H9 (cell line): ENCODE results near the gene ZNF587B. TPM values are rescaled to one million over a fixed set of nuclear protein-coding genes. Genes with fewer than 3 reads are reported as not detected.

Experiments
- DNase-seq: peaks from one replicate; pipeline ENCODE4 v3.0.0-alpha.2; 2017
- H2AFZ ChIP-seq: one replicate; pipeline ENCODE4 v1.6.1; 2013; ENCODE audit warnings: mild to moderate bottlenecking, low read length, control low read depth, moderate library complexity
- H2AK5ac ChIP-seq: 2 replicates; pipeline ENCODE4 v1.6.1; 2013; ENCODE audit warnings: low read length, control low read depth, mixed read lengths; ENCODE audit not compliant: insufficient read length
- H2BK120ac ChIP-seq: one replicate; pipeline ENCODE4 v1.6.1; 2013; ENCODE audit warnings: low read depth, mild to moderate bottlenecking, low read length, control low read depth, inconsistent platforms; ENCODE audit not compliant: poor library complexity, severe bottlenecking
- H2BK12ac ChIP-seq: 2 replicates; pipeline ENCODE4 v1.6.1; 2013; ENCODE audit warnings: low read length, control low read depth, mixed read lengths, low read depth; ENCODE audit not compliant: insufficient read length
- H2BK15ac ChIP-seq: 2 replicates; pipeline ENCODE4 v1.6.1; 2013; ENCODE audit warnings: low read depth, low read length, control low read depth
- H2BK20ac ChIP-seq: one replicate; pipeline ENCODE4 v1.6.1; 2013; ENCODE audit warnings: low read depth, mild to moderate bottlenecking, low read length, control low read depth, inconsistent platforms; ENCODE audit not compliant: poor library complexity, severe bottlenecking
- H2BK5ac ChIP-seq: 2 replicates; pipeline ENCODE4 v1.6.1; 2013; ENCODE audit warnings: low read length, control low read depth, mixed read lengths; ENCODE audit not compliant: insufficient read length
- H3K14ac ChIP-seq: 2 replicates; pipeline ENCODE4 v1.6.1; 2013; ENCODE audit warnings: low read length, control low read depth; ENCODE audit not compliant: insufficient read depth
- H3K18ac ChIP-seq: 2 replicates; pipeline ENCODE4 v1.6.1; 2013; ENCODE audit warnings: low read depth, mild to moderate bottlenecking, mixed read lengths, low read length, control low read depth; ENCODE audit not compliant: insufficient read length
- H3K23ac ChIP-seq: 2 replicates; pipeline ENCODE4 v1.6.1; 2013; ENCODE audit warnings: low read length, control low read depth, mixed read lengths, low read depth; ENCODE audit not compliant: insufficient read length
- H3K23me2 ChIP-seq: 2 replicates; pipeline ENCODE4 v1.6.1; 2013; ENCODE audit warnings: low read depth, mild to moderate bottlenecking, mixed read lengths, low read length, control low read depth; ENCODE audit not compliant: insufficient read length, poor library complexity, severe bottlenecking
- H3K27ac ChIP-seq: 2 replicates; pipeline ENCODE4 v1.5.1; 2013; ENCODE audit warnings: low read length, control low read depth, mixed read lengths, low read depth; ENCODE audit not compliant: insufficient read length
- H3K27me3 ChIP-seq: 2 replicates; pipeline ENCODE4 v1.6.1; 2013; ENCODE audit warnings: low read length, control low read depth, inconsistent platforms; ENCODE audit not compliant: insufficient read depth
- H3K4ac ChIP-seq: 2 replicates; pipeline ENCODE4 v1.6.1; 2013; ENCODE audit warnings: low read depth, mild to moderate bottlenecking, control low read depth, inconsistent platforms, low read length, moderate library complexity
- H3K4me1 ChIP-seq: 2 replicates; pipeline ENCODE4 v1.6.1; 2013; ENCODE audit warnings: low read length, control low read depth, inconsistent platforms; ENCODE audit not compliant: insufficient read depth
- H3K4me2 ChIP-seq: 2 replicates; pipeline ENCODE4 v1.6.1; 2013; ENCODE audit warnings: low read length, control low read depth, mixed read lengths; ENCODE audit not compliant: insufficient read length, insufficient read depth
- H3K56ac ChIP-seq: 2 replicates; pipeline ENCODE4 v1.6.1; 2013; ENCODE audit warnings: low read depth, mild to moderate bottlenecking, mixed read lengths, low read length, control low read depth; ENCODE audit not compliant: insufficient read length
- H3K79me1 ChIP-seq: 2 replicates; pipeline ENCODE4 v1.6.1; 2013; ENCODE audit warnings: low read depth, mild to moderate bottlenecking, moderate library complexity, low read length, control low read depth, inconsistent platforms; ENCODE audit not compliant: insufficient read depth, poor library complexity, severe bottlenecking
- H3K79me2 ChIP-seq: 2 replicates; pipeline ENCODE4 v1.6.1; 2013; ENCODE audit warnings: low read length, control low read depth, inconsistent platforms; ENCODE audit not compliant: insufficient read depth
- H3K9ac ChIP-seq: 2 replicates; pipeline ENCODE4 v1.6.1; 2013; ENCODE audit warnings: low read length, control low read depth, mixed read lengths; ENCODE audit not compliant: insufficient read length; ENCODE audit errors: extremely low read depth
- H3K9me3 ChIP-seq: one replicate; pipeline ENCODE4 v1.6.1; 2013; ENCODE audit warnings: low read depth, low read length, inconsistent platforms; ENCODE audit not compliant: control insufficient read depth
- H3T11ph ChIP-seq: one replicate; pipeline ENCODE4 v1.6.1; 2013; ENCODE audit warnings: mild to moderate bottlenecking, low read length, control low read depth, inconsistent platforms
- H4K20me1 ChIP-seq: one replicate; pipeline ENCODE4 v1.6.1; 2013; ENCODE audit not compliant: control insufficient read depth, insufficient read length, insufficient read depth
- H4K5ac ChIP-seq: 2 replicates; pipeline ENCODE4 v1.6.1; 2013; ENCODE audit warnings: low read depth, mild to moderate bottlenecking, mixed read lengths, low read length, control low read depth; ENCODE audit not compliant: insufficient read length
- H4K8ac ChIP-seq: replicated peaks from 2 replicates; pipeline ENCODE4 v1.6.1; 2013; ENCODE audit warnings: low read length, control low read depth, mixed read lengths, low read depth; ENCODE audit not compliant: insufficient read length
- H4K91ac ChIP-seq: 2 replicates; pipeline ENCODE4 v1.6.1; 2013; ENCODE audit warnings: low read depth, mild to moderate bottlenecking, moderate library complexity, mixed read lengths, low read length, control low read depth; ENCODE audit not compliant: insufficient read length
- H3K27ac Mint-ChIP-seq, 3 experiments: 2 replicates in 2 of 3; 3 replicates in 1 of 3; pipeline ENCODE4 v1.8.0; 2020 to 2021; ENCODE audit warnings: mixed read lengths in 3 of 3, mild to moderate bottlenecking in 1 of 3, moderate library complexity in 1 of 3
- H3K27me3 Mint-ChIP-seq: 2 replicates; pipeline ENCODE4 v1.8.0; 2021; ENCODE audit warnings: low read depth, mild to moderate bottlenecking, moderate library complexity, mixed read lengths
- H3K36me3 Mint-ChIP-seq, 3 experiments: 2 replicates in 2 of 3; 3 replicates in 1 of 3; pipeline ENCODE4 v1.8.0; 2020 to 2021; ENCODE audit warnings: low read depth in 3 of 3, mixed read lengths in 3 of 3; ENCODE audit not compliant: insufficient read depth in 1 of 3
- H3K4me1 Mint-ChIP-seq, 2 experiments: 2 replicates each; pipeline ENCODE4 v1.8.0; 2020; ENCODE audit warnings: mixed read lengths in 2 of 2
- H3K4me3 Mint-ChIP-seq, 2 experiments: 2 replicates in 1 of 2; 3 replicates in 1 of 2; pipeline ENCODE4 v1.8.0; 2020 to 2021; ENCODE audit warnings: mild to moderate bottlenecking in 2 of 2, mixed read lengths in 2 of 2, moderate library complexity in 1 of 2
- H3K9me3 Mint-ChIP-seq, 2 experiments: 2 replicates in 1 of 2; 3 replicates in 1 of 2; pipeline ENCODE4 v1.8.0; 2020; ENCODE audit warnings: mild to moderate bottlenecking in 2 of 2, mixed read lengths in 2 of 2, moderate library complexity in 1 of 2
- WGBS: extraction: QIAGEN DNeasy Blood & Tissue Kit; methylation state at CpG from one replicate; pipeline ENCODE4 v1.1.7; 2013; ENCODE audit warnings: missing lambda C conversion rate, low lambda C conversion rate, mixed read lengths; ENCODE audit not compliant: insufficient read length; ENCODE audit errors: extremely low coverage; 5-methylcytosine and 5-hydroxymethylcytosine counted together
- total RNA-seq: library from RNA; stranded (reverse); gene quantifications from 2 replicates; pipeline ENCODE4 v1.2.1, GENCODE V29; 2021
- TF ChIP-seq, protein P1 (sequence below): fragments of 200-600 bp; sonication (generic); conservative IDR thresholded peaks from 3 replicates; pipeline ENCODE4 v1.8.0; 2021; ENCODE audit warnings: antibody characterized with exemption, mild to moderate bottlenecking

Gene ZNF587B
- total RNA-seq, 1 experiment from 2014 or later, result 45.2 TPM

DNA sequence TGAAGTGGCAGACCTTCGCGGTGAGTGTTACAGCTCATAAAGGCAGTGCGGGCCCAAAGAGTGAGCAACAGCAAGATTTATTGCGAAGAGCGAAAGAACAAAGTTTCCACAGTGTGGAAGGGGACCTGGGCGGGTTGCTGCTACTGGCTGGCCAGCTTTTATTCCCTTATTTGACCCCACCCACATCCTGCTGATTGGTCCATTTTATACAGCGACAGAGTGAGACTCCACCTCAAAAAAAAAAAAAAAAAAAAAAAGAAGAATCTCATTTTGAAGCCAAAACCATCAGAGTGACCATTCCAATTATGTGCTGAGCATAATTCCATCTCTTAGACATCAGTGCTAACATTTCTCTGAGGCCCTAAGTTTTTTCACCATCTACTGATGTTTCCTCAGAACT lies 13.4 kb upstream of the ZNF587B start:
- no peak overlapping the region for H4K8ac ChIP-seq
- H3K4me1 Mint-ChIP-seq, result peaks cover 36 to 37% of the 10 kb centered on the region in 2 experiments
- H2BK20ac ChIP-seq, result no peak overlapping the region
- no peak overlapping the region for H3T11ph ChIP-seq
- no peaks in the 10 kb centered on the region for H3K27me3 Mint-ChIP-seq
- no peak overlapping the region for H3K23ac ChIP-seq
- H3K14ac ChIP-seq, result no peak overlapping the region
- H3K56ac ChIP-seq, result no peak overlapping the region
- DNase-seq, result no peak
- no peak overlapping the region for H3K27ac ChIP-seq
- no peaks in the 10 kb centered on the region for H3K9me3 ChIP-seq
- peaks cover 3% of the 10 kb centered on the region for H3K79me1 ChIP-seq
- no peaks in the 10 kb centered on the region for H4K20me1 ChIP-seq
- H2BK120ac ChIP-seq, result no peak overlapping the region
- no peak overlapping the region for H4K91ac ChIP-seq
- no peak overlapping the region for H2AFZ ChIP-seq
- H3K9ac ChIP-seq, result no peak overlapping the region
- H3K79me2 ChIP-seq, result peaks cover 19% of the 10 kb centered on the region; the same call in 1 of the 2 replicates
- H3K36me3 Mint-ChIP-seq, result peaks cover 14 to 30% (median 29%) of the 10 kb centered on the region in 3 experiments
- H3K27me3 ChIP-seq, result no peaks in the 10 kb centered on the region
- TF ChIP-seq, protein P1, sequence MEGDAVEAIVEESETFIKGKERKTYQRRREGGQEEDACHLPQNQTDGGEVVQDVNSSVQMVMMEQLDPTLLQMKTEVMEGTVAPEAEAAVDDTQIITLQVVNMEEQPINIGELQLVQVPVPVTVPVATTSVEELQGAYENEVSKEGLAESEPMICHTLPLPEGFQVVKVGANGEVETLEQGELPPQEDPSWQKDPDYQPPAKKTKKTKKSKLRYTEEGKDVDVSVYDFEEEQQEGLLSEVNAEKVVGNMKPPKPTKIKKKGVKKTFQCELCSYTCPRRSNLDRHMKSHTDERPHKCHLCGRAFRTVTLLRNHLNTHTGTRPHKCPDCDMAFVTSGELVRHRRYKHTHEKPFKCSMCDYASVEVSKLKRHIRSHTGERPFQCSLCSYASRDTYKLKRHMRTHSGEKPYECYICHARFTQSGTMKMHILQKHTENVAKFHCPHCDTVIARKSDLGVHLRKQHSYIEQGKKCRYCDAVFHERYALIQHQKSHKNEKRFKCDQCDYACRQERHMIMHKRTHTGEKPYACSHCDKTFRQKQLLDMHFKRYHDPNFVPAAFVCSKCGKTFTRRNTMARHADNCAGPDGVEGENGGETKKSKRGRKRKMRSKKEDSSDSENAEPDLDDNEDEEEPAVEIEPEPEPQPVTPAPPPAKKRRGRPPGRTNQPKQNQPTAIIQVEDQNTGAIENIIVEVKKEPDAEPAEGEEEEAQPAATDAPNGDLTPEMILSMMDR, result no peak
- H3K4me3 Mint-ChIP-seq, result no peak overlapping the region
- no peak overlapping the region for H3K18ac ChIP-seq
- peaks cover 14% of the 10 kb centered on the region for H3K23me2 ChIP-seq
- H3K4ac ChIP-seq, result no peak overlapping the region
- no peak overlapping the region for H2AK5ac ChIP-seq
- H4K5ac ChIP-seq, result no peak overlapping the region
- H3K9me3 Mint-ChIP-seq, result peaks cover 0 to 2% of the 10 kb centered on the region in 2 experiments; a peak in 1 of 5 replicates
- no peak overlapping the region for H2BK12ac ChIP-seq
- H3K4me1 ChIP-seq, result no peaks in the 10 kb centered on the region; the same call in 1 of the 2 replicates
- no peak overlapping the region for H2BK5ac ChIP-seq
- no peak overlapping the region for H2BK15ac ChIP-seq
- no CpG with 5 or more reads among the region's 7 CpGs for WGBS
- no peak overlapping the region for H3K4me2 ChIP-seq
- H3K27ac Mint-ChIP-seq, result no peak overlapping the region; a peak in 1 of 7 replicates
